ENCODE measurements around the gene DACH1.

Gene DACH1

GRCh38 chr13:71758828-71759227 lies 108.2 kb downstream of the DACH1 start:
- H3K27ac ChIP-seq = no peak overlapping the region
- TF ChIP-seq ZFX (IDR thresholded peaks at IDR 0.05) = no peak
- no peak for TF ChIP-seq CTCF (conservative IDR thresholded peaks at IDR 0.05)

- TF ChIP-seq CTCF (conservative IDR thresholded peaks at IDR 0.05) (no peak), ZFX (IDR thresholded peaks at IDR 0.05) (no peak)
- H3K27ac ChIP-seq = no peak overlapping the region
These were observed 112.5 kb downstream of the DACH1 start for GRCh38 chr13:71754407-71754974.

GRCh38 chr13:71752775-71753513 lies 114.1 kb downstream of the DACH1 start:
- TF ChIP-seq CTCF (conservative IDR thresholded peaks at IDR 0.05) (no peak), ZFX (IDR thresholded peaks at IDR 0.05) (no peak)
- H3K27ac ChIP-seq = no peak overlapping the region

- no peak overlapping the region for H3K27ac ChIP-seq
- TF ChIP-seq CTCF (conservative IDR thresholded peaks at IDR 0.05) = no peak
- no peak for TF ChIP-seq ZFX (IDR thresholded peaks at IDR 0.05)
These were observed 115.9 kb downstream of the DACH1 start for GRCh38 chr13:71751073-71751472.

- H3K27ac ChIP-seq = no peak overlapping the region
- TF ChIP-seq ZFX (IDR thresholded peaks at IDR 0.05) (no peak), CTCF (conservative IDR thresholded peaks at IDR 0.05) (no peak)
These were observed 136.7 kb downstream of the DACH1 start for GRCh38 chr13:71730267-71730666.

GRCh38 chr13:71729441-71729840 lies 137.6 kb downstream of the DACH1 start:
- no peak overlapping the region for H3K27ac ChIP-seq

More at GRCh38 chr13:71729441-71729840, 137.6 kb downstream of the DACH1 start:
- TF ChIP-seq ZFX (IDR thresholded peaks at IDR 0.05) = no peak
- TF ChIP-seq CTCF (conservative IDR thresholded peaks at IDR 0.05) = no peak
